GM18502 (cell line): ENCODE data around the gene CLEC14A.

ENCODE experiments used
- ATAC-seq: cut with Tn5 transposase; IDR thresholded peaks from one replicate; pipeline ENCODE4 v1.9.1; 2021; ENCODE audit warnings: mild to moderate bottlenecking; ENCODE audit not compliant: unreplicated experiment, poor library complexity

The CLEC14A gene

DNA sequence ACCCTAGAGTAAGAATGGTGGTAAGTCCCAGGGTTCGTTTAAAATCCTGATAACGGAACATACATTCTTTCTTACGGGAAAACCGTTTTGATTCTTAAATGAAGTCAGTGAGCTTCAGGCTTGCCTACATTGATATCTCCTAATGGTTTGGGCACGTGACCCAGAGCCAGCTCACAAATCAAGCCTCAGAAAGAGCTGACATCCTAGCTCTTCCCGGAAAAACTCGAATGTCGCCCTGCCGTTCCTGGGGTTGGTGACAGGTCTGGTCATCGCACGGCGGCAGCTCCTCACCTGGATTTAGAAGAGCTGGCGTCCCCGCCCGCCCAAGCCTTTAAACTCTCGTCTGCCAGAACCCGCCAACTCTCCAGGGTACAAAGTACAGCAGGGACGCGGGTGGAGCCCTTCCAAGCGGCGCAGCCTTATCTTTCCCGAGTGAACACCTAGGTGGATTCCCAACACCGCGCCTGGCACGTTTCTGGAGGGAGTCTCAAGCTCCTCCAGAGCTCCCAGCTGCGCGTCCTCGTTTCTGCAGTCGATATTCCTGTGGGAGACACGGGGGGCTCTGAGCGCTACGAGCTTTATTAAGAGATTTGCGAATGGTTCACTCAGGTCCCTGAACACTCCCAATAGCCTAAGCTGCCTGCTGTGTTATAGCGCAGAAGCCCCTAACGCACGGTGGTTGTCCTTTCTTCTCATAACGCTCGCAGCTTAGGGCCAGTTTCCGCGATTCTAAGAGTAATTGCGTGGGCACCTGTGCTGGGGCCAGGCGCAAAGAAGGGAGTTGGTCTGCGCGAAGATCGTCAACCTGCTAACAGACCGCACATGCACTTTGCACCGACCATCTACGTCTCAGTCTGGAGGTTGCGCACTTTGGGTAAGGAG is 47.9 kb downstream of the CLEC14A start, which contains the start of gene SSTR1:
TSS of gene SSTR1 (plus strand) at position 169 of the 882 bp plus-strand sequence. CDS start 1,486 bp downstream, outside the sequence.
- ATAC-seq, result no peak

GRCh38 chr14:38207377-38207735 is 48.5 kb downstream of the CLEC14A start:
- no peak for ATAC-seq

- ATAC-seq, result no peak
Observed at GRCh38 chr14:38206689-38207376, 49.1 kb downstream of the CLEC14A start.

- ATAC-seq, result no peak
Observed at GRCh38 chr14:38205949-38206665, 49.8 kb downstream of the CLEC14A start.

GRCh38 chr14:38205119-38205813 is 50.6 kb downstream of the CLEC14A start:
- no peak for ATAC-seq

DNA sequence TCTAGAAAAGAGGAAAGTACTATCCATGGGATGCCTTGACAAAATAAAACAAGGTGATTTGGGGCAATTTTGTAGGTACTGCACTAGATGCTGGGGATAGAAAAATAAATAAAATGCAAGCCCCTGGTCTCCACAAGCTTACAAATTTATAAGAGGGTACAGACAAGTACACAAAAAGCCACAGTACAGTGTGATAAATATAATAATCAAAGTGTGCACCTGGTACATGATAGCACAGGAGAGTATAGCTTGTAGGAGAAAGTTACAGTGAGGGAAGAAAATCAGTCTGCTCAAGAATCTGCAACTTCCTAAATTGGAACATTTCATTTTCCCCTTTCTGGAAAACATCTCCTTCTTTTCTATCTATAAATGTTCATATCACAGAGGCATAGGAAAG is 51.2 kb downstream of the CLEC14A start:
- no peak for ATAC-seq
